ENCODE data around the gene SFMBT2. TPM values are rescaled to one million over a fixed set of nuclear protein-coding genes. Genes with fewer than 3 reads are reported as not detected.

The SFMBT2 gene
- total and polyA plus RNA-seq, 2 of the 13 experiments (the other 11 are each of a cell fraction or from before 2014, with no cell fraction given) = 0.01 to 0.02 TPM

- peaks cover 13% of the 10 kb centered on the region for H3K4me1 ChIP-seq (ENCODE audit: insufficient read depth, low read length)
- no TSS peak for BruUV-seq (replicated peaks)
- H3K9me3 ChIP-seq (ENCODE audit: low read length) = 0 out of 2 replicates have a peak, but pooled peaks cover 6% of the 10 kb centered on the region
- 55% methylated on average over 3 of the region's 3 CpGs for WGBS (ENCODE audit: low lambda C conversion rate)
- intact Hi-C loops (cut with micrococcal nuclease; ENCODE audit: unreplicated experiment) = no loop called here
- in situ Hi-C loops (cut with HindIII; ENCODE audit: extremely low pct_ligation_motif_present, low pct_unique_long_range_greater_than_20kb) = no loop called here
- H3K9ac ChIP-seq (ENCODE audit: insufficient read depth, low read depth, low read length) = no peak overlapping the region
- H3K4me2 ChIP-seq (ENCODE audit: low read depth, low read length) = no peak overlapping the region
- 0 out of 5 replicates have a peak, but pooled peaks cover 0 to 4% of the 10 kb centered on the region in 2 experiments for H3K27me3 ChIP-seq (ENCODE audit: control insufficient read depth in 1 of 2, insufficient read depth in 2 of 2, low read length in 2 of 2)
- POLR2A ChIA-PET = no interaction called here
- CTCF ChIA-PET (ENCODE audit: low intra/inter-chr PET ratio, low total read pairs) = no interaction called here
- ATAC-seq (no peak), FAIRE-seq (no peak), DNase-seq (ENCODE audit: low spot score) (no peak)
- no peaks in the 10 kb centered on the region for H3K79me2 ChIP-seq (ENCODE audit: insufficient read depth, low read length)
- H4K20me1 ChIP-seq (ENCODE audit: insufficient read depth, low read length) = no peaks in the 10 kb centered on the region
- H3K36me3 ChIP-seq (replicated peaks in 1 of 2; ENCODE audit: control insufficient read depth in 1 of 2, insufficient read depth in 2 of 2, low read length in 2 of 2) = no peaks in the 10 kb centered on the region
- H3K27ac ChIP-seq (ENCODE audit: extremely low read length, insufficient read depth, low read length) = no peak overlapping the region
- no peak overlapping the region for H3K4me3 ChIP-seq (replicated peaks in 1 of 3; ENCODE audit: insufficient read depth in 1 of 3, low read depth in 2 of 3, low read length in 3 of 3)
- no peak overlapping the region for H2AFZ ChIP-seq (ENCODE audit: low read length)
- TF ChIP-seq ZEB1 (IDR thresholded peaks at IDR 0.05; ENCODE audit: insufficient replicate concordance, low read depth) (no peak), ZNF570 (CRISPR knock-in tag; IDR thresholded peaks at IDR 0.05; ENCODE audit: borderline replicate concordance) (no peak), CERS6 (CRISPR knock-in tag; IDR thresholded peaks at IDR 0.05) (no peak), ZNF720 (CRISPR knock-in tag; IDR thresholded peaks at IDR 0.05) (no peak)
These were observed 175.5 kb downstream of the SFMBT2 start for GRCh38 chr10:7235376-7235775.

GRCh38 chr10:7234109-7234508 is 176.7 kb downstream of the SFMBT2 start:
- Histone ChIP-seq H3K36me3 (replicated peaks in 1 of 2; ENCODE audit: control insufficient read depth in 1 of 2, insufficient read depth in 2 of 2, low read length in 2 of 2) (no peaks in the 10 kb centered on the region), H3K27me3 (ENCODE audit: control insufficient read depth in 1 of 2, insufficient read depth in 2 of 2, low read length in 2 of 2) (peaks cover 0 to 4% of the 10 kb centered on the region in 2 experiments; a peak in 1 of 5 replicates), H4K20me1 (ENCODE audit: insufficient read depth, low read length) (no peaks in the 10 kb centered on the region), H3K4me1 (ENCODE audit: insufficient read depth, low read length) (peaks cover 13% of the 10 kb centered on the region), H3K9ac (ENCODE audit: insufficient read depth, low read depth, low read length) (no peak overlapping the region), H3K4me2 (ENCODE audit: low read depth, low read length) (no peak overlapping the region), H3K27ac (ENCODE audit: extremely low read length, insufficient read depth, low read length) (no peak overlapping the region), H3K9me3 (ENCODE audit: low read length) (0 out of 2 replicates have a peak, but pooled peaks cover 6% of the 10 kb centered on the region), H3K79me2 (ENCODE audit: insufficient read depth, low read length) (no peaks in the 10 kb centered on the region), H2AFZ (ENCODE audit: low read length) (no peak overlapping the region), H3K4me3 (replicated peaks in 1 of 3; ENCODE audit: insufficient read depth in 1 of 3, low read depth in 2 of 3, low read length in 3 of 3) (no peak overlapping the region)
- FAIRE-seq (no peak), ATAC-seq (no peak), DNase-seq (ENCODE audit: low spot score) (no peak)
- ChIA-PET CTCF (ENCODE audit: low intra/inter-chr PET ratio, low total read pairs) (no interaction called here), POLR2A (no interaction called here)
- in situ Hi-C loops (cut with HindIII; ENCODE audit: extremely low pct_ligation_motif_present, low pct_unique_long_range_greater_than_20kb) (no loop called here), intact Hi-C loops (cut with micrococcal nuclease; ENCODE audit: unreplicated experiment) (no loop called here)
- BruUV-seq (replicated peaks) = no TSS peak
- TF ChIP-seq ZNF740 (CRISPR knock-in tag; IDR thresholded peaks at IDR 0.05) (no peak), ZNF564 (CRISPR knock-in tag; IDR thresholded peaks at IDR 0.05) (no peak), ZNF776 (CRISPR knock-in tag; IDR thresholded peaks at IDR 0.05) (no peak)
- 34% methylated on average over 3 of the region's 3 CpGs for WGBS (ENCODE audit: low lambda C conversion rate)

All from HepG2 (cell line).